GM21825 (cell line): Measurements from ENCODE around the gene PDE11A.
"Not testable (repeated sequence)": the region's sequence is repeated elsewhere in the genome, so short reads cannot be mapped to it uniquely, and the experiment has no call there.

Source experiments
- ATAC-seq: cut with Tn5 transposase; IDR thresholded peaks from one replicate; pipeline ENCODE4 v1.9.1; 2021; ENCODE audit warnings: mild to moderate bottlenecking, moderate library complexity; ENCODE audit not compliant: unreplicated experiment

The PDE11A gene

GRCh38 chr2:177830881-177831386 is 241.6 kb downstream of the PDE11A start:
- no peak for ATAC-seq

GRCh38 chr2:177828557-177828956 is 244.0 kb downstream of the PDE11A start:
- no peak for ATAC-seq

GRCh38 chr2:177826897-177827296 is 245.7 kb downstream of the PDE11A start:
- no peak for ATAC-seq

- no peak for ATAC-seq
These were observed 249.6 kb downstream of the PDE11A start for GRCh38 chr2:177822941-177823340.

GRCh38 chr2:177818412-177818811 is 254.2 kb downstream of the PDE11A start:
- no peak for ATAC-seq

GRCh38 chr2:177817300-177817699 is 255.3 kb downstream of the PDE11A start:
- ATAC-seq, result no peak

- ATAC-seq, result no peak
These were observed 255.8 kb downstream of the PDE11A start for GRCh38 chr2:177816766-177817165.

- ATAC-seq, result no peak
These were observed 259.7 kb downstream of the PDE11A start for GRCh38 chr2:177812713-177813396.

- no peak for ATAC-seq
These were observed 261.7 kb downstream of the PDE11A start for GRCh38 chr2:177810906-177811305.

- no peak for ATAC-seq
These were observed 263.4 kb downstream of the PDE11A start for GRCh38 chr2:177808984-177809809.

- ATAC-seq, result no peak
These were observed 266.6 kb downstream of the PDE11A start for GRCh38 chr2:177806025-177806424.

GRCh38 chr2:177799531-177799930 is 273.0 kb downstream of the PDE11A start:
- no peak for ATAC-seq

- no peak for ATAC-seq
These were observed 274.8 kb downstream of the PDE11A start for GRCh38 chr2:177797808-177798207.

GRCh38 chr2:177796654-177797415 is 275.7 kb downstream of the PDE11A start:
- no peak for ATAC-seq

GRCh38 chr2:177796011-177796410 is 276.6 kb downstream of the PDE11A start:
- ATAC-seq, result no peak

GRCh38 chr2:177785143-177785542 is 287.4 kb downstream of the PDE11A start:
- ATAC-seq, result not testable (repeated sequence)

GRCh38 chr2:177784745-177785067 is 287.9 kb downstream of the PDE11A start:
- ATAC-seq, result no peak

- ATAC-seq, result no peak
These were observed 288.5 kb downstream of the PDE11A start for GRCh38 chr2:177783835-177784744.

GRCh38 chr2:177783091-177783490 is 289.5 kb downstream of the PDE11A start:
- ATAC-seq, result no peak

GRCh38 chr2:177782613-177783012 is 290.0 kb downstream of the PDE11A start:
- no peak for ATAC-seq
